ENCODE measurements around the gene BUD13. TPM values are rescaled to one million over a fixed set of nuclear protein-coding genes. Genes with fewer than 3 reads are reported as not detected.
"Not testable (repeated sequence)": the region's sequence is repeated elsewhere in the genome, so short reads cannot be mapped to it uniquely, and the experiment has no call there.

BUD13 gene
- total RNA-seq, 5 donors from 2014 or later (not counting 1 experiment from before 2014, with no cell fraction given): 9.8 to 23.0 (median 20.5) TPM

GRCh38 chr11:116804001-116804400 is 31.2 kb upstream of the BUD13 start:
- H3K4me1 ChIP-seq (ENCODE audit: control insufficient read depth in 1 of 2, extremely low read depth in 1 of 2, insufficient read depth in 2 of 2, low read length in 2 of 2): no peaks in the 10 kb centered on the region
- DNase-seq: no peak
- Mint-ChIP-seq H3K9me3 (no peaks in the 10 kb centered on the region), H3K4me1 (no peaks in the 10 kb centered on the region), H3K4me3 (no peak overlapping the region), H3K36me3 (no peaks in the 10 kb centered on the region), H3K27me3 (peaks cover 7 to 9% of the 10 kb centered on the region in 2 donors), H3K27ac (no peak overlapping the region)
- H3K4me3 ChIP-seq (ENCODE audit: control insufficient read depth in 1 of 2, extremely low read depth in 1 of 2, low read length in 1 of 2): no peak overlapping the region
- CTCF ChIA-PET: no interaction called here
- no peaks in the 10 kb centered on the region for H3K36me3 ChIP-seq (ENCODE audit: control insufficient read depth in 2 of 2, extremely low read depth in 1 of 2, insufficient read depth in 1 of 2, low read length in 1 of 2)
- H3K27ac ChIP-seq (ENCODE audit: low read length): no peak overlapping the region
- 60% methylated on average over 1 of the region's 3 CpGs for WGBS (ENCODE audit: insufficient coverage)
- no peak for ATAC-seq (replicated peaks in 1 of 4)
- H3K9me3 ChIP-seq: no peaks in the 10 kb centered on the region
- POLR2A ChIA-PET: no interaction called here
- peaks cover 0 to 6% of the 10 kb centered on the region in 2 experiments for H3K27me3 ChIP-seq (replicated peaks in 1 of 2; ENCODE audit: control insufficient read depth in 2 of 2, extremely low read depth in 1 of 2, insufficient read depth in 2 of 2, low read length in 1 of 2)

- not testable (repeated sequence) for H3K4me3 Mint-ChIP-seq
Measured at GRCh38 chr11:116801662-116802061, 28.9 kb upstream of the BUD13 start.

GRCh38 chr11:116800610-116801009 is 27.8 kb upstream of the BUD13 start:
- peaks cover 7 to 9% of the 10 kb centered on the region in 2 donors for H3K27me3 Mint-ChIP-seq
- DNase-seq (no peak), ATAC-seq (replicated peaks in 1 of 4) (no peak)
- CTCF ChIA-PET: interaction anchor here in 1 of 2 donors (0.9 kb wide), 1 partner anchor 11 kb away, joined by 4 read pairs; no protein-coding TSS in a partner anchor
- Histone ChIP-seq H3K4me3 (ENCODE audit: control insufficient read depth in 1 of 2, extremely low read depth in 1 of 2, low read length in 1 of 2) (no peak overlapping the region), H3K27ac (ENCODE audit: low read length) (no peak overlapping the region), H3K27me3 (replicated peaks in 1 of 2; ENCODE audit: control insufficient read depth in 2 of 2, extremely low read depth in 1 of 2, insufficient read depth in 2 of 2, low read length in 1 of 2) (peaks cover 0 to 6% of the 10 kb centered on the region in 2 experiments), H3K9me3 (no peaks in the 10 kb centered on the region), H3K36me3 (ENCODE audit: control insufficient read depth in 2 of 2, extremely low read depth in 1 of 2, insufficient read depth in 1 of 2, low read length in 1 of 2) (no peaks in the 10 kb centered on the region), H3K4me1 (ENCODE audit: control insufficient read depth in 1 of 2, extremely low read depth in 1 of 2, insufficient read depth in 2 of 2, low read length in 2 of 2) (no peaks in the 10 kb centered on the region)
- no peaks in the 10 kb centered on the region for H3K4me1 Mint-ChIP-seq
- WGBS (ENCODE audit: insufficient coverage): no CpG with 5 or more reads among the region's 2 CpGs
- no peak overlapping the region for H3K4me3 Mint-ChIP-seq
- POLR2A ChIA-PET: no interaction called here
- no peak overlapping the region for H3K27ac Mint-ChIP-seq
- H3K9me3 Mint-ChIP-seq: no peaks in the 10 kb centered on the region
- no peaks in the 10 kb centered on the region for H3K36me3 Mint-ChIP-seq

More at GRCh38 chr11:116801662-116802061, 28.9 kb upstream of the BUD13 start:
- DNase-seq; H3K36me3 ChIP-seq (ENCODE audit: control insufficient read depth in 2 of 2, extremely low read depth in 1 of 2, insufficient read depth in 1 of 2, low read length in 1 of 2); H3K4me1 ChIP-seq (ENCODE audit: control insufficient read depth in 1 of 2, extremely low read depth in 1 of 2, insufficient read depth in 2 of 2, low read length in 2 of 2); H3K4me3 ChIP-seq (ENCODE audit: control insufficient read depth in 1 of 2, extremely low read depth in 1 of 2, low read length in 1 of 2); CTCF ChIA-PET; H3K4me1 Mint-ChIP-seq; H3K27me3 Mint-ChIP-seq; ATAC-seq (replicated peaks in 1 of 4); H3K27ac Mint-ChIP-seq; H3K9me3 Mint-ChIP-seq; H3K36me3 Mint-ChIP-seq; H3K27me3 ChIP-seq (replicated peaks in 1 of 2; ENCODE audit: control insufficient read depth in 2 of 2, extremely low read depth in 1 of 2, insufficient read depth in 2 of 2, low read length in 1 of 2); H3K9me3 ChIP-seq; H3K27ac ChIP-seq (ENCODE audit: low read length): not testable (repeated sequence)
- POLR2A ChIA-PET: interaction anchor here in 1 of 2 donors (0.6 kb wide), 1 partner anchor 28 kb away, joined by 3 read pairs; no protein-coding TSS in a partner anchor

GRCh38 chr11:116798368-116798767 is 25.6 kb upstream of the BUD13 start:
- Histone ChIP-seq H3K4me3 (ENCODE audit: control insufficient read depth in 1 of 2, extremely low read depth in 1 of 2, low read length in 1 of 2) (no peak overlapping the region), H3K36me3 (ENCODE audit: control insufficient read depth in 2 of 2, extremely low read depth in 1 of 2, insufficient read depth in 1 of 2, low read length in 1 of 2) (no peaks in the 10 kb centered on the region), H3K9me3 (no peaks in the 10 kb centered on the region), H3K27ac (ENCODE audit: low read length) (no peak overlapping the region), H3K4me1 (ENCODE audit: control insufficient read depth in 1 of 2, extremely low read depth in 1 of 2, insufficient read depth in 2 of 2, low read length in 2 of 2) (no peaks in the 10 kb centered on the region), H3K27me3 (replicated peaks in 1 of 2; ENCODE audit: control insufficient read depth in 2 of 2, extremely low read depth in 1 of 2, insufficient read depth in 2 of 2, low read length in 1 of 2) (peaks cover 0 to 6% of the 10 kb centered on the region in 2 experiments)
- POLR2A ChIA-PET: no interaction called here
- Mint-ChIP-seq H3K4me1 (no peaks in the 10 kb centered on the region), H3K27me3 (peaks cover 7 to 13% of the 10 kb centered on the region in 2 donors), H3K9me3 (no peaks in the 10 kb centered on the region), H3K27ac (no peak overlapping the region), H3K4me3 (no peak overlapping the region), H3K36me3 (no peaks in the 10 kb centered on the region)
- WGBS (ENCODE audit: insufficient coverage): 71% methylated on average over 5 of the region's 5 CpGs
- CTCF ChIA-PET: interaction anchor here (1.0 to 1.4 kb wide), 2 partner anchors 11 to 37 kb away, joined by 3 read pairs; partner anchors contain the start of gene ZPR1 (in 1 of the 2)
- ATAC-seq (replicated peaks in 1 of 4): no peak
- DNase-seq: no peak

GRCh38 chr11:116797816-116798215 is 25.0 kb upstream of the BUD13 start:
- Mint-ChIP-seq H3K27me3 (peaks cover 7 to 12% of the 10 kb centered on the region in 2 donors), H3K9me3 (no peaks in the 10 kb centered on the region), H3K27ac (no peak overlapping the region), H3K4me1 (peaks cover 0 to 2% (median 0%) of the 10 kb centered on the region in 3 donors), H3K36me3 (no peaks in the 10 kb centered on the region), H3K4me3 (no peak overlapping the region)
- no peak overlapping the region for H3K4me3 ChIP-seq (ENCODE audit: control insufficient read depth in 1 of 2, extremely low read depth in 1 of 2, low read length in 1 of 2)
- no peaks in the 10 kb centered on the region for H3K4me1 ChIP-seq (ENCODE audit: control insufficient read depth in 1 of 2, extremely low read depth in 1 of 2, insufficient read depth in 2 of 2, low read length in 2 of 2)
- ChIA-PET CTCF (interaction anchor here in 1 of 2 donors (0.7 kb wide), 1 partner anchor 1467 kb away, joined by 8 read pairs; no protein-coding TSS in a partner anchor), POLR2A (no interaction called here)
- H3K27me3 ChIP-seq (replicated peaks in 1 of 2; ENCODE audit: control insufficient read depth in 2 of 2, extremely low read depth in 1 of 2, insufficient read depth in 2 of 2, low read length in 1 of 2): peaks cover 0 to 6% of the 10 kb centered on the region in 2 experiments
- H3K9me3 ChIP-seq: no peaks in the 10 kb centered on the region
- DNase-seq (no peak), ATAC-seq (replicated peaks in 1 of 4) (no peak)
- no peak overlapping the region for H3K27ac ChIP-seq (ENCODE audit: low read length)
- WGBS (ENCODE audit: insufficient coverage): no CpG with 5 or more reads among the region's 5 CpGs
- no peaks in the 10 kb centered on the region for H3K36me3 ChIP-seq (ENCODE audit: control insufficient read depth in 2 of 2, extremely low read depth in 1 of 2, insufficient read depth in 1 of 2, low read length in 1 of 2)

- no CpG with 5 or more reads among the region's 1 CpG for WGBS (ENCODE audit: insufficient coverage)
- POLR2A ChIA-PET: no interaction called here
Measured at GRCh38 chr11:116796548-116796947, 23.8 kb upstream of the BUD13 start.

More at GRCh38 chr11:116796548-116796947, 23.8 kb upstream of the BUD13 start:
- no peak for DNase-seq
- peaks cover 5 to 10% of the 10 kb centered on the region in 2 donors for H3K27me3 Mint-ChIP-seq
- no peaks in the 10 kb centered on the region for H3K36me3 Mint-ChIP-seq
- peaks cover 0 to 3% (median under 1%) of the 10 kb centered on the region in 3 donors for H3K4me1 Mint-ChIP-seq
- no peak for ATAC-seq (replicated peaks in 1 of 4)
- H3K27ac ChIP-seq (ENCODE audit: low read length): no peak overlapping the region
- H3K4me1 ChIP-seq (ENCODE audit: control insufficient read depth in 1 of 2, extremely low read depth in 1 of 2, insufficient read depth in 2 of 2, low read length in 2 of 2): peaks cover 0 to 3% of the 10 kb centered on the region in 2 experiments
- no peak overlapping the region for H3K4me3 Mint-ChIP-seq
- CTCF ChIA-PET: interaction anchor here in 1 of 2 donors (0.7 kb wide), 1 partner anchor 45 kb away, joined by 3 read pairs; no protein-coding TSS in a partner anchor
- peaks cover 0 to 4% of the 10 kb centered on the region in 2 experiments for H3K27me3 ChIP-seq (replicated peaks in 1 of 2; ENCODE audit: control insufficient read depth in 2 of 2, extremely low read depth in 1 of 2, insufficient read depth in 2 of 2, low read length in 1 of 2)
- H3K36me3 ChIP-seq (ENCODE audit: control insufficient read depth in 2 of 2, extremely low read depth in 1 of 2, insufficient read depth in 1 of 2, low read length in 1 of 2): no peaks in the 10 kb centered on the region
- H3K9me3 ChIP-seq: no peaks in the 10 kb centered on the region
- H3K27ac Mint-ChIP-seq: no peak overlapping the region
- H3K4me3 ChIP-seq (ENCODE audit: control insufficient read depth in 1 of 2, extremely low read depth in 1 of 2, low read length in 1 of 2): no peak overlapping the region
- H3K9me3 Mint-ChIP-seq: no peaks in the 10 kb centered on the region
